HG03432 (cell line): Measurements from ENCODE around the gene SLC10A6.
A peak's percentile ranks its signal among the peaks of the same experiment; 100 is the strongest.
"Not testable (repeated sequence)": the region's sequence is repeated elsewhere in the genome, so short reads cannot be mapped to it uniquely, and the experiment has no call there.

ENCODE experiments used
- ATAC-seq: cut with Tn5 transposase; IDR thresholded peaks from one replicate; pipeline ENCODE4 v1.9.1; 2021; ENCODE audit warnings: mild to moderate bottlenecking, moderate library complexity; ENCODE audit not compliant: unreplicated experiment

SLC10A6 gene, protein sequence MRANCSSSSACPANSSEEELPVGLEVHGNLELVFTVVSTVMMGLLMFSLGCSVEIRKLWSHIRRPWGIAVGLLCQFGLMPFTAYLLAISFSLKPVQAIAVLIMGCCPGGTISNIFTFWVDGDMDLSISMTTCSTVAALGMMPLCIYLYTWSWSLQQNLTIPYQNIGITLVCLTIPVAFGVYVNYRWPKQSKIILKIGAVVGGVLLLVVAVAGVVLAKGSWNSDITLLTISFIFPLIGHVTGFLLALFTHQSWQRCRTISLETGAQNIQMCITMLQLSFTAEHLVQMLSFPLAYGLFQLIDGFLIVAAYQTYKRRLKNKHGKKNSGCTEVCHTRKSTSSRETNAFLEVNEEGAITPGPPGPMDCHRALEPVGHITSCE

DNA sequence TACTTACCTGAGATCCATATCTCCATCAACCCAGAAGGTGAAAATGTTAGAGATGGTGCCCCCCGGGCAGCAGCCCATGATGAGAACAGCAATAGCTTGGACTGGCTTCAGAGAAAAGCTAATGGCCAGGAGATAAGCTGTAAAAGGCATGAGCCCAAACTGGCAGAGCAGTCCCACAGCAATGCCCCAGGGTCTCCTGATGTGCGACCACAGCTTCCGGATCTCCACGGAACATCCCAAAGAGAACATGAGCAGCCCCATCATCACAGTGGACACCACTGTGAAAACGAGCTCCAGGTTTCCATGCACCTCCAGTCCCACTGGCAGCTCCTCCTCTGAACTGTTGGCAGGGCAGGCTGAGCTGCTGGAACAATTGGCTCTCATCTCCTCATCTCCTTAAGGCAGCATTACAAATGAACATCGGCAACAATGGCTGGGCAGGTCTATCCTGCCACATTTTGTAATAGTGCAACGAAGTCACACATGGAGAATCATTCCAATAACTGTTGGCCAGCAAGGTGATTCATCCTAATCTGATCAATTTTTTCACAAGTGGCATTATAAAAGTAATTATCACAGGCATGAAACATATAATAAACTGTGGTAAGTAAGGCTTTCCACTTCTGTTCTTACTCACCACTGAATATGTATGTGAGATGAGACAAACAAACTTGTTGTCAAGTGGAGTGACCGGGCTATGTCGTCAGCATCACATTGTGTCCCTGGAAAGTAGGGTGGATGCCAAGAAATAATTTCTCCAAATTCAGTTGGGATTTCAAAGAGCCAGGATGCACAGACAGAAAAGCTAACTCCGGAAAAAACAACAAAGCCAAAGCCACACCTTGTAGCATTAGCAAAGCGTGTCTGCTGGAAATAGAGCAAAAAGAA is at the start of gene SLC10A6:
TSS of gene SLC10A6 (minus strand) at position 653 of the 888 bp plus-strand sequence. CDS start at position 384, 269 bp downstream.
- no peak for ATAC-seq

DNA sequence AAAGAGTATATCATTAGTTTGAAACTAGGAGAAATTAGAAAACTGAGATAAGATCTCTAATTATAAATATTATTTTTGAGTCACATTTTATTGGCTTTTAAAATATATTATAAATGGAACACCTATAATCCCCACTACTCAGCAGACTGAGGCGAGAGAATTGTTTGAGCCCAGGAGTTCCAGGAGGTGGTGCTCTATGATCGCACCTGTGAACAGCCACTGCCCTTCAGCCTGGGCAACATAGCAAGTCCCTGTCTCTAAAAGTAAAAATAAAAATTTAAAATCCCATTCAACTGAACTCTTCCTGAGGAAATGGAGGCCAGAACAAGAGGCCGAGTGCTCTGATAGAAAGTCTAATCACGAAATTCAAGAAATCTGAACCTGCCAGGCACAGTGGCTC is 49.4 kb upstream of the SLC10A6 start:
- peak; percentile 63 for ATAC-seq

DNA sequence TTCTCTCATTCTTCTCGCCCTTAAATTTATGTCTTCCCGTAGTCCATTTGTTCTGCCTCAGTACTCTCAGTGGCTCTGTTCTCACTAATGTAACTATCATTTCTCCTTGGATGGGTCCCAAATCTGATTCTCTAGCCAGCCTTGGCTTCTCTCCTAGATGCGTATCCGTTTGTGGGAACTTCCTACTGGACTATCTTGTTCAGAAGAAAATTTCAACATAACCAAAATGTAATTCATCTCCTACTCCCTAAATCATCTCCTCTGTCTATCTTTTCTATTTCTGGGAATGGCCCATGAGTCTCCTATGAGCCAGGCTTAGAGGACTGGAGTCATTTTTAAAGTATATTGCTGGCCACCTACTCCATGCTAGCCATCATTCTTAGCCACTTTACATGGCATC is 47.4 kb upstream of the SLC10A6 start:
- ATAC-seq, result no peak

DNA sequence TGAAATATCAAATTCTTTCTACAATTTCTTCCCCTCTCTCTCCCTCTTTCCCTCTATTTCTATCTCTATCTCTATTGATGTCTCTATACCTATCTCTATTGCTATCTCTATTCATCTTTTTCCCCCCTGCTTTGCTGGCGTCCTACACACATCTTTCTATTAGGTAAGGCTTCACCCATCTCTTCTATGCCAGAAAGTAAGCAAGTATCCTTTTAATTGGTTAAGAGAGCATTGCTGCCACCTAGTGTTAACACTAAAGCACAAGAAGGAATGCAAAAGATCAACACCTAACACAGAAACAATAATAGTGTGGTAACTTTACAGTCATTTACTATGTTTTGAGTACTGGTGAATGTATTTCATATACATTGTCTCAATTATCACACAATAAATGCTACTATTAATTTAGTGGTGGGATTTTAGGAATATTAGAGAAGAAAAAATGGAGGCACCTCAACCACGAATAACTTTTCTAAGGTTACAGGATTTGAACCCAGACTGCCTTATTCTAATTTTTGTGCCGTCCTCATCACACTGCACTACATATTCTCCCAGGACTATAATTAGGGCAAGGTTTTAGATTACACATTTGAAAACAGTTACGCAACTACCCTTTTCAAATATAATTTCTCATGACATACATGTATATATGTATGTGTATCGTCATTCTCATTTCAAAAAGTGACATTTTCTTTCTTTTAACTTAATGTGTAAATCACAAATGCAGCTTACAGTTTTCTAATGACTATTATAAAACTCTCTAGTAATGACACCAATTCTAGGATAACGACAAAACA is 46.7 kb upstream of the SLC10A6 start:
- peak; percentile 41 for ATAC-seq

DNA sequence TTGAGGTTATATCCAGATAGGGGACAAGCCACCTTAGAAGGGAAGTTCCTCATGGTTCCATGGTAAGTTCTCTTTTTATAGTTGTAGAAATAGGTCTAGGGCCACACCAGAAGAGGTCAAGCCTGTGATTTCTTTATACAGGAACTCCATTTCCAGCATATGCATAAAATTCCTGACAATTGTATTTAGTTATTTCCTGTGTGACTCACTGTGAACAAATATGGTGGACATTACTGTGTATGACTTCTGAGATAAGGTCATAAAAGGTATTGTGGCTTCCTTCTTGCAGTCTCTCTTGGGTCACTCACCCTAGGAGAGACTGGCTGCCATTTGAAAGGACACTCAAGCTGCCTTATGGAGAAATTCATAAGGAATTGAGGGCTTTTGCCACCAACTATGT is 45.3 kb upstream of the SLC10A6 start:
- ATAC-seq, result no peak

DNA sequence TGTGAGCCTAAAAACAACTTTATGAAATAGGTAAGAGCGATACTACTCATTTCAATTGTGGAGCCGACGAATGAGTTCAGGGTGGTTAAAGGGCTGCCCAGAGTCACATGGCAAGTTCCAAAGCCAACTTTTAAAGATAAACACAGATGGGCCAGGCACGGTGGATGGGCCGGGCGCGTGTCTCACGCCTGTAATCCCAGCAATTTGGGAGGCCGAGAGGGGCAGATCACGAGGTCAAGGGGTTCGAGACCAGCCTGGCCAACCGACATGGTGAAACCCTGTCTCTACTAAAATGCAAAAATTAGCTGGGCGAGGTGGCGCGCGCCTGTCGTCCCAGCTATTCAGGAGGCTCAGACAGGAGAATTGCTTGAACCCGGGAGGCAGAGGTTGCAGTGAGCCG is 44.0 kb upstream of the SLC10A6 start:
- ATAC-seq, result no peak

DNA sequence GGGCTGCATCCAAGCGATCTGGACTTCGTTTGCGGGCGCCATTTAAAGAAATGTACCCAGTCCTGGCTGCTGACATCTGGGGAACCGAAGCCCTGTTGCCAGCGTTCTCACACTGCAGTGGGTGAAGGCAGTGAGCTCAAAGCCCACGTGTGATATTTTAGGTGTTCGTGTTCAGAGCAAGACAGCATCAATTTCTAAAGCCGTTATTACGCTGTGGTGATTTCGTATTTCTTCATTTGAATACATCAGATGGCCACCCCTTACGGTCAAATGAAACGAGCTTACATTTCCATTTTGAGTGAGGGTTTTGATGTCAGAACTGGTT is 43.4 kb upstream of the SLC10A6 start:
- ATAC-seq, result no peak

DNA sequence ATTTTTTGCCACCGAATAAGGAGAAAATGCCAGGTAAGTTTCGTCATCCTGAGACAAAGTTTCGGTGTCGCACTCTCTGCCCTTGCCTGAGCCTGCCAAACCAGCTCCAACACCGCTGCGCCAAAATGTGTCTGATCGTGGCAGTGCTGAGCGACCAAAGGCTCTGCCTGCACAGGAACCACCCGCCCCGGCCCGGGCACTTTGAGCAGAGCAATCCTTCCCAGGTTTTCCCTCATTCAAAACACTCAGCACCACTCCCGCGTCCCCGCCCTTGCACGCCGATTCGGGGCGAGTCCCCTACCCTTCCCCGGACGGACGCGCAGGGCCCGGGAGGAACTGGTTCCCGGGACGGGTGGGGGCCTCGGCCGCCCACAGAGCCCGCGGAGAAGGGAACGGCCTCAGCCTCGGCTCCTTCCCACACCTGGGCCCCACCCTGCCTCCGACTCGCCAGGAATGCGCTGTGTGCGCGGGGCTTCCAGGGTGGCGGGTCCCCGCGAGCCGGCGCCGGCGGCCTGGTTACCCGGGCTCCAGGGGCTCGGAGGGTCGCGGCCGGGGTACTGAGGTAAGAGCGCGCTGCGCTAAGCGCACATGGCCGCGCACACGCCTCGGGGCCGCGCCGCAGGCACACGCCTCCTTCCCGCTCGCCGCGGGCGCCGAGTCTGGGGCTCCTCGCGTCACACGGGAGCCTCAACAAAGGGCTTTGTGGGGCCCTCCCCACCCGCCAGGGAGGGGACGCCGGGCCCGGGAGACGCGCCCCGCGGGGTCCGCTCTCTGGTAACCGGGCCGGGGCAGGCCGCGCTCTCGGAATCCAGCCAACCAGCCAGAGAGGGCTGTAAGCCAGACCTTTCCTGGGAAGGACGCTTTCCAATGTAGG is 42.8 kb upstream of the SLC10A6 start, which contains the start of gene C4orf36:
TSS of gene C4orf36 (minus strand) at position 661 of the 874 bp plus-strand sequence. CDS start 902 bp downstream, outside the sequence.
- ATAC-seq, result peak; percentile 80

DNA sequence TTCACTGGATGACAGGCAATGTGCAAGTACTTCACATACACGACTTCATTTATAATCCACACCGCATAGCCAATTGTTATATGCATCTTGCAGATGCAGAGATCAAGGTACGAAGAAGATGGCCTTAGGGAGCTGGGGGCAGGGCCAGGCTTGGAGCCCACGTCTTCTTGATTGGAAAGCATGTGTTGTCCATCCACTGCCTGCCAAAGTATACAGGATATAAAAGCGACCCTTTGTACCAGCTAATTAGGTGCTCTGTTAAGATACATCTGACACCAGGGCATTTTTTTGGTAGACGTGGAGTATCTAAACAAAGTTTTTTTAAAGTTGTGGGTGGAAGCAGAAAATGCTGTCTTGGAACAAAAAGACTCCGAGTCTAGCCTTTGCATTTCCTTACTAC is 41.6 kb upstream of the SLC10A6 start:
- ATAC-seq, result no peak

DNA sequence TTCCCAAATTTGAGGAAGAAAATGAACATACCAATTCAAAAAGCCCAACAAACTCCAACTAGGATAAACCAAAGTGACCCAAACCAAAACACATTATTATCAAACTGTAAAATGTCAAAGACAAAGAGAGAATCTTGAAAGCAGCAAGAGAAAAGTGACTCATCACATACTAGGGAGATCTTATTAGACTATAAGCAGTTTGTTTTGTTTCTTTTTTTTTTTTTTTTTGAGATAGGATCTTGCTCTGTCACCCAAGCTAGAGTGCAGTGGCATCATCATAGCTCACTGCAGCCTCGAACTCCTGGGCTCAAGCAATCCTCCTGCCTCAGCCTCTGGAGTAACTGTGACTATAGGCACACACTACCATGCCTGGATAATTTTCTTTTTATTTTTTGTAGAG is 30.5 kb upstream of the SLC10A6 start:
- ATAC-seq, result no peak

DNA sequence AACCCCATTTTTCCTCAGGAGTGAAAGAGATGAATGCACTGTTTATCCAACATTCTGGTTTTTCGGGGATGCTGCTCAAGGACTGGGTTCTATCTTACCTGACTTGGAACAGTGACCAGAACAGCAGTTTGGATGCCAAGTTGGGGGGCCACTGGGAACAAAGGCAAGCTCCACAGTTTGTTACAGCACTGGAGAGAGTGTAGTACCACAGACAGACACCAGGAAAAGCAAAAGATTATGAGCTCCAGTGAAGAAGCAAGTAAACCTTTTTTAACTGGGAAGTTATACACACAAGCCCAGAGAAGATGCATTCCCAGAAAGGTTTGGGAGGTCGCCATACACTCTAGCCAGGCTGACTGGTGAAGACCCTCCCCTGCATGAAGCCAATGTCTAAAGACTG is 29.5 kb upstream of the SLC10A6 start:
- no peak for ATAC-seq

DNA sequence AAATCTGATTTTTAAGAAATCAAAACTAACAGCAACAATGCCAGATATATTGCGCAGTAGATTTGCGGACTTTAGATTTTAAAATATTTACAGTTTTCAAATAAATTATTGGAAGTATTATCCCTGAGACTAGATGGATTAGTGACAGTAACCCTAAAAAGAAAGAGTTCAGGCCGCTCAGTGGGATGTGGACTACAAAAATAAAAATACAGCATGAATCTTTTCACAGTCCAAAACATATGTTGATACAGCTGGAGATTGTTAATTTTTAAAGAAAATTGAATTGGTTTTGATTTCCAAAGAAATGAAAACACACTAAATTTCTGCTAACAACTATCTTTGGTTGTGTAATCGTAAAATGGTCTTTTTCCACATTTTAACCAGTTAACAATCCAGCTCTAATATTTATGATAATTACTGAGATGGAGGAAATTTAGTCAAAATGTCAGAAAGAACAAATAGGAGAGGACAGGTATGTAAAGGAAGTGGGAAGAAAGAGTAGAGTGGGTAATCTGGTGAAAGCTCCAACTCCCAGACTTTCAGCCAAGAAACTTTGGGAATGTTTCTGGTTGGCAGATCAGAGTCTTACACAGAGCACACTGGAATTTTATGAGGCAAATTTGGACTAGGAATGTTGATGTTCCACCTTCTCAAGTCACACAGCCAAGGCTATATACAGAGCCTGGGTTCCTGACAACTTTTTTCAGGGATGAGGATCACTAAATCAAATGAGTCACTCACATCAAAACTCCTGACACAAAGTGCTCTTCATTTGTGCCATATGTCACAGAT is 27.9 kb upstream of the SLC10A6 start:
- no peak for ATAC-seq

DNA sequence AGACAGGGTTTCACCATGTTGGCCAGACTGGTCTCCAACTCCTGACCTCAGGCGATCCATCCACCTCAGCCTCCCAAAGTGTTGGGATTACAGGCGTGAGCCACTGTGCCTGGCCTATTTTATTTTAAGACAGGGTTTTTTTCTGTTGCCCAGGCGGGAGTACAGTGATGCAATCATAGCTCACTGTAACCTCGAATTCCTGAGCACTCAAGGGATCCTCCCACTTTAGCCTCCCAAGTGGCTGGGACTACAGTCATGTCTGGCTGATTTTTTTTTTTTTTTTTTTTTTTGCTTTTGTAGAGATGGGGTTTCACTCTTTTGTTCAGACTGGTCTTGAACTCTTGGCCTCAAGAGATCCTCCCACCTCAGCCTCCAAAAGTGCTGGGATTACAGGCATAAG is 26.3 kb upstream of the SLC10A6 start:
- ATAC-seq, result not testable (repeated sequence)

DNA sequence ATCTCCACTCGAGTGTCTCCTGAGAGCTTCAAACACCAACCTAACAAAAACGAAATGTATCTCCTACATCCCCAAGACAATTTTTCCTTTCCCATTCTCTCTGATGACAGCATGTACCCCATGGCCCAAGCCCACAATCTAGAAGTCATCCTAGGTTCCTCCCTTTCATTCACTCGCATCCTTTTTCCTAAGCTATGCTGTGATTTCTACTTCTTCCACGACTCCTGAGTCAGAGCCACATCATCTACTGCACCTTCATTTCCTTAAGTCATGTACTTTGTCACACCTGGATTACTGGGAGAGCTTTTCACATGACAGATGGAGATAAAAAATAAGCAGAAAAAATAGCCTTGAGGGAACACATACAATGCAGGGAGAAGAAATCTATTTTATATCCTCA is 23.0 kb upstream of the SLC10A6 start:
- no peak for ATAC-seq

DNA sequence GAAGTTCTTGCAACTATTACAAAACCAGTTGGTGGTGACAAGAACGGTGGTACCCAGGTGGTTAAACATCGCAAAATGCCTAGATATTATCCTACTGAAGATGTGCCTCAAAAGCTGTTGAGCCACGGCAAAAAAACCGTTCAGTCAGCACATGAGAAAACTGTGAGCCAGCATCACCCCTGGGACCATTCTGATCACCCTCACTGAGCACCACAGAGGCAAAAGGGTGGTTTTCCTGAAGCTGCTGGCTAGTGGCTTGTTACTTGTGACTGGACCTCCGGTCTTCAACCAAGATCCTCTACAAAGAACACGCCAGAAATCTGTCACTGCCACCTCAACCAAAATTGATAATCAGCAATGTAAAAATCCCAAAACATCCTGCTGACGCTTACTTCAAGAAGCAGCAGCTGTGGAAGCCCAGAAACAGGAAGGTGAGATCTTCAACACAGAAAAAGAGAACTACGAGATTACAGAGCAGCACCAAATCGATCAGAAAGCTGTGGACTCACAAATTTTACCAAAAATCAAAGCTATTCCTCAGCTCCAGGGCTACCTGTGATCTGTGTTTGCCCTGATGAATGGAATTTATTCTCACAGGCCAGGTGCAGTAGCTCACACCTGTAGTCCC is 21.4 kb upstream of the SLC10A6 start:
- peak; percentile 43 for ATAC-seq

DNA sequence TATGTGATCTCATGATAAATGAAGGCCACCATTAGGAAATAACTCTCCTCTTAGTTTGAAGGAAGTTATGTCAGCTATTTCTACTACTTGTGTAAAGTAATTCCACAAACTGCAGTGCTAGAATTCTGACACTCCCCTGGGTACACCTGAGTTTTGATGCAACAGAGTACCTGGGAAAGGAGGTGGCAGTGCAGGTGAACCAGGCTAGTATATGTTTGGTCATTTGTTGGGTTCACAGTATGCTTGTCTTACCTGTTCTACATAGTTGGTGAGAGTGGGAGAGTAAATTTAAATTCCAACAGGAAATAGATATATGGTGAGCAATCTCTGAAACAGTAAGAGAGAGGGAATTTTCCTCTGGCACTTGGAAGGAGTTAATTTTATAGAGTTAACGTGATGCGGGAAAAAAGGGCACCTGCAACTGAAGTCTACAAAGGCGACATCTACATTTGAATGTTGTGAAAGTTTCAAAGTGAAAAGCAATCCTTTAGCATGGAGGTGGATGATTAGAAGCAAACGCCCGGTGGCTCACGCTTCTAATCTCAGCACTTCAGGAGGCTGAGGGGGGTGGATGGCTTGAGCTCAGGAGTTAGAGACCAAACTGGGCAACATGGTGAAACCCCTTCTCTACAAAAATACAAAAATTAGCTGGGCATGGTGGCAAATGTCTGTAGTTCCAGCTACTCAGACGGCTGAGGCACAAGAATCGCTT is 8.3 kb upstream of the SLC10A6 start:
- ATAC-seq, result no peak

DNA sequence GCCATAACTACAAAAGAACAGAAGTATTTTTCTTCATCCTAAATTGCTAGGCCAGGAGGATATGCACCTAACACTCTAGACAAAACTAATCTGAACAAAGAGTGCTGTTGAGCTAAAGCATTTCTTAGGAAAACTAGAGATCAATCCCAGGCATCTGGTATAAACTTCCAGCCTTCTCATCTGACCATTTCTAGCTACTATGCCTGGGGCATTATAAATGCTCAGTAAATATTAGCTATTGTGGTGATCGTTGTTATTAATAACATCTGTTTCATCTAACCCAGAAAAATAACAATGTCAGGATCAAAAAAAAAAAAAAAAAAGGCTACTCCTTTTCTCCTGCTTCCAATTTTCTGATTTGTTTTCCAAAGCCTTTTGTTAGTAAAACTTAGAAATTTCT is 7.7 kb upstream of the SLC10A6 start:
- no peak for ATAC-seq

DNA sequence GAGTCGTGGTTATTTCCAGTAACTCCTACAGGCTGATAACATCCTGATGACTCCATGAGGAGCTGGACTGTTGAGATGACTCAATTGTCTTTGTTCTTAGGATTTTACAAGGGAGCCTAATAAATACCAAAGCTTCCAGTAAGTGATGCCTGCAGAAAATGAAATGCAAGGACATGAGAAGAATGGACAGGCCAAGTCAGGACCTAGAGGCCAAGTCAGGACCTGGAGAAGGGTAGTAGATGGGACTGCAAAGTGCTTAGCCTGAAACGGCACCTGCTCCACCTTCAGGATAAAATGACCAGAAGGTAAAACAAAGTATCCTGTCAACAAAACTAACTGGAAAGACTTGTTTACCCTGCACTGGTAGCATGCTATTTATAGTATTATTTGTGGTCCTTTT is 6.4 kb upstream of the SLC10A6 start:
- ATAC-seq, result no peak
